H9 (cell line): ENCODE data around the gene CCDC33. TPM values are rescaled to one million over a fixed set of nuclear protein-coding genes. Genes with fewer than 3 reads are reported as not detected.

Source experiments
- DNase-seq: peaks from one replicate; pipeline ENCODE4 v3.0.0-alpha.2; 2017
- H2AFZ ChIP-seq: one replicate; pipeline ENCODE4 v1.6.1; 2013; ENCODE audit warnings: mild to moderate bottlenecking, low read length, control low read depth, moderate library complexity
- H2AK5ac ChIP-seq: 2 replicates; pipeline ENCODE4 v1.6.1; 2013; ENCODE audit warnings: low read length, control low read depth, mixed read lengths; ENCODE audit not compliant: insufficient read length
- H2BK120ac ChIP-seq: one replicate; pipeline ENCODE4 v1.6.1; 2013; ENCODE audit warnings: low read depth, mild to moderate bottlenecking, low read length, control low read depth, inconsistent platforms; ENCODE audit not compliant: poor library complexity, severe bottlenecking
- H2BK12ac ChIP-seq: 2 replicates; pipeline ENCODE4 v1.6.1; 2013; ENCODE audit warnings: low read length, control low read depth, mixed read lengths, low read depth; ENCODE audit not compliant: insufficient read length
- H2BK15ac ChIP-seq: 2 replicates; pipeline ENCODE4 v1.6.1; 2013; ENCODE audit warnings: low read depth, low read length, control low read depth
- H2BK20ac ChIP-seq: one replicate; pipeline ENCODE4 v1.6.1; 2013; ENCODE audit warnings: low read depth, mild to moderate bottlenecking, low read length, control low read depth, inconsistent platforms; ENCODE audit not compliant: poor library complexity, severe bottlenecking
- H2BK5ac ChIP-seq: 2 replicates; pipeline ENCODE4 v1.6.1; 2013; ENCODE audit warnings: low read length, control low read depth, mixed read lengths; ENCODE audit not compliant: insufficient read length
- H3K14ac ChIP-seq: 2 replicates; pipeline ENCODE4 v1.6.1; 2013; ENCODE audit warnings: low read length, control low read depth; ENCODE audit not compliant: insufficient read depth
- H3K18ac ChIP-seq: 2 replicates; pipeline ENCODE4 v1.6.1; 2013; ENCODE audit warnings: low read depth, mild to moderate bottlenecking, mixed read lengths, low read length, control low read depth; ENCODE audit not compliant: insufficient read length
- H3K23ac ChIP-seq: 2 replicates; pipeline ENCODE4 v1.6.1; 2013; ENCODE audit warnings: low read length, control low read depth, mixed read lengths, low read depth; ENCODE audit not compliant: insufficient read length
- H3K23me2 ChIP-seq: 2 replicates; pipeline ENCODE4 v1.6.1; 2013; ENCODE audit warnings: low read depth, mild to moderate bottlenecking, mixed read lengths, low read length, control low read depth; ENCODE audit not compliant: insufficient read length, poor library complexity, severe bottlenecking
- H3K27ac ChIP-seq: 2 replicates; pipeline ENCODE4 v1.5.1; 2013; ENCODE audit warnings: low read length, control low read depth, mixed read lengths, low read depth; ENCODE audit not compliant: insufficient read length
- H3K27me3 ChIP-seq: 2 replicates; pipeline ENCODE4 v1.6.1; 2013; ENCODE audit warnings: low read length, control low read depth, inconsistent platforms; ENCODE audit not compliant: insufficient read depth
- H3K4ac ChIP-seq: 2 replicates; pipeline ENCODE4 v1.6.1; 2013; ENCODE audit warnings: low read depth, mild to moderate bottlenecking, control low read depth, inconsistent platforms, low read length, moderate library complexity
- H3K4me1 ChIP-seq: 2 replicates; pipeline ENCODE4 v1.6.1; 2013; ENCODE audit warnings: low read length, control low read depth, inconsistent platforms; ENCODE audit not compliant: insufficient read depth
- H3K4me2 ChIP-seq: 2 replicates; pipeline ENCODE4 v1.6.1; 2013; ENCODE audit warnings: low read length, control low read depth, mixed read lengths; ENCODE audit not compliant: insufficient read length, insufficient read depth
- H3K56ac ChIP-seq: 2 replicates; pipeline ENCODE4 v1.6.1; 2013; ENCODE audit warnings: low read depth, mild to moderate bottlenecking, mixed read lengths, low read length, control low read depth; ENCODE audit not compliant: insufficient read length
- H3K79me1 ChIP-seq: 2 replicates; pipeline ENCODE4 v1.6.1; 2013; ENCODE audit warnings: low read depth, mild to moderate bottlenecking, moderate library complexity, low read length, control low read depth, inconsistent platforms; ENCODE audit not compliant: insufficient read depth, poor library complexity, severe bottlenecking
- H3K79me2 ChIP-seq: 2 replicates; pipeline ENCODE4 v1.6.1; 2013; ENCODE audit warnings: low read length, control low read depth, inconsistent platforms; ENCODE audit not compliant: insufficient read depth
- H3K9ac ChIP-seq: 2 replicates; pipeline ENCODE4 v1.6.1; 2013; ENCODE audit warnings: low read length, control low read depth, mixed read lengths; ENCODE audit not compliant: insufficient read length; ENCODE audit errors: extremely low read depth
- H3K9me3 ChIP-seq: one replicate; pipeline ENCODE4 v1.6.1; 2013; ENCODE audit warnings: low read depth, low read length, inconsistent platforms; ENCODE audit not compliant: control insufficient read depth
- H3T11ph ChIP-seq: one replicate; pipeline ENCODE4 v1.6.1; 2013; ENCODE audit warnings: mild to moderate bottlenecking, low read length, control low read depth, inconsistent platforms
- H4K20me1 ChIP-seq: one replicate; pipeline ENCODE4 v1.6.1; 2013; ENCODE audit not compliant: control insufficient read depth, insufficient read length, insufficient read depth
- H4K5ac ChIP-seq: 2 replicates; pipeline ENCODE4 v1.6.1; 2013; ENCODE audit warnings: low read depth, mild to moderate bottlenecking, mixed read lengths, low read length, control low read depth; ENCODE audit not compliant: insufficient read length
- H4K8ac ChIP-seq: replicated peaks from 2 replicates; pipeline ENCODE4 v1.6.1; 2013; ENCODE audit warnings: low read length, control low read depth, mixed read lengths, low read depth; ENCODE audit not compliant: insufficient read length
- H4K91ac ChIP-seq: 2 replicates; pipeline ENCODE4 v1.6.1; 2013; ENCODE audit warnings: low read depth, mild to moderate bottlenecking, moderate library complexity, mixed read lengths, low read length, control low read depth; ENCODE audit not compliant: insufficient read length
- H3K27ac Mint-ChIP-seq, 3 experiments: 2 replicates in 2 of 3; 3 replicates in 1 of 3; pipeline ENCODE4 v1.8.0; 2020 to 2021; ENCODE audit warnings: mixed read lengths in 3 of 3, mild to moderate bottlenecking in 1 of 3, moderate library complexity in 1 of 3
- H3K27me3 Mint-ChIP-seq: 2 replicates; pipeline ENCODE4 v1.8.0; 2021; ENCODE audit warnings: low read depth, mild to moderate bottlenecking, moderate library complexity, mixed read lengths
- H3K36me3 Mint-ChIP-seq, 3 experiments: 2 replicates in 2 of 3; 3 replicates in 1 of 3; pipeline ENCODE4 v1.8.0; 2020 to 2021; ENCODE audit warnings: low read depth in 3 of 3, mixed read lengths in 3 of 3; ENCODE audit not compliant: insufficient read depth in 1 of 3
- H3K4me1 Mint-ChIP-seq, 2 experiments: 2 replicates each; pipeline ENCODE4 v1.8.0; 2020; ENCODE audit warnings: mixed read lengths in 2 of 2
- H3K4me3 Mint-ChIP-seq, 2 experiments: 2 replicates in 1 of 2; 3 replicates in 1 of 2; pipeline ENCODE4 v1.8.0; 2020 to 2021; ENCODE audit warnings: mild to moderate bottlenecking in 2 of 2, mixed read lengths in 2 of 2, moderate library complexity in 1 of 2
- H3K9me3 Mint-ChIP-seq, 2 experiments: 2 replicates in 1 of 2; 3 replicates in 1 of 2; pipeline ENCODE4 v1.8.0; 2020; ENCODE audit warnings: mild to moderate bottlenecking in 2 of 2, mixed read lengths in 2 of 2, moderate library complexity in 1 of 2
- WGBS: extraction: QIAGEN DNeasy Blood & Tissue Kit; methylation state at CpG from one replicate; pipeline ENCODE4 v1.1.7; 2013; ENCODE audit warnings: missing lambda C conversion rate, low lambda C conversion rate, mixed read lengths; ENCODE audit not compliant: insufficient read length; ENCODE audit errors: extremely low coverage; 5-methylcytosine and 5-hydroxymethylcytosine counted together
- total RNA-seq: library from RNA; stranded (reverse); gene quantifications from 2 replicates; pipeline ENCODE4 v1.2.1, GENCODE V29; 2021
- TF ChIP-seq, protein P1 (sequence below): fragments of 200-600 bp; sonication (generic); conservative IDR thresholded peaks from 3 replicates; pipeline ENCODE4 v1.8.0; 2021; ENCODE audit warnings: antibody characterized with exemption, mild to moderate bottlenecking

The CCDC33 gene
- total RNA-seq, 1 experiment from 2014 or later, result 4.6 TPM

DNA sequence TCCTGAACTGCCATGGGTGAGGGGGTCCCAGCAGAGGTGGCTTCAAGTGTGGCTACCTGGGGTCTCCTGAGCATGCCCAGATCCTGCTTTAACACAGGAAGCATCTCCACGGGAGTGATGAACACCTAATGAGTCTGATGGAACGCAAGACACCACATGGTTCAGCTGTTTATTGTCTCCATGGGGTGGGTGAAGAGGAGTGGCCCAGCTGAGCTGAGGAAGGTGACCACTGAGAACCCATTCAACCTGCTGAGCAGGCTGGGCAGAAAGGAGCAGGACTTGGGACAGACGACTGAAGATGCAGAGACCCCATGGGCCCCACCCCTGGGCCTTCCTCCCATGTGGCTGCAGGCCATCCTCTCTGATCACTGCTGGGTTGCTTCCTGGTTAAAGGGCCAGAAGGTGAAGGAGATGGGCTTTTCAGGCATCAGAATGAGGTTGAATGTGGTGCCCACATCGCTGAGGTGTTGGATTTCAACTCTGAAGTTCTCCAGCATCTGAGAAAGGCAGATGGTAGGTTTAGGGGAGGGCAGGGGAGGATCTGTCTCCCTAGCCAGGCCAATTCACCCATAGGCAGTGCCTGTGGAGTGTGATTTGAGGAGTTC, 101.6 kb downstream of the CCDC33 start:
- no peak overlapping the region for H2BK120ac ChIP-seq
- H2BK20ac ChIP-seq, result no peak overlapping the region
- no peaks in the 10 kb centered on the region for H3K79me2 ChIP-seq
- H2AK5ac ChIP-seq, result no peak overlapping the region
- H3K4ac ChIP-seq, result no peak overlapping the region
- H2BK12ac ChIP-seq, result no peak overlapping the region
- no peak overlapping the region for H4K8ac ChIP-seq
- no peak overlapping the region for H3K14ac ChIP-seq
- H3K27me3 ChIP-seq, result no peaks in the 10 kb centered on the region
- H2AFZ ChIP-seq, result no peak overlapping the region
- peaks cover 23% of the 10 kb centered on the region for H3K27me3 Mint-ChIP-seq
- WGBS, result no CpG with 5 or more reads among the region's 4 CpGs
- H3K23ac ChIP-seq, result no peak overlapping the region
- no peak overlapping the region for H4K5ac ChIP-seq
- no peak overlapping the region for H4K91ac ChIP-seq
- no peak overlapping the region for H3T11ph ChIP-seq
- TF ChIP-seq, protein P1, sequence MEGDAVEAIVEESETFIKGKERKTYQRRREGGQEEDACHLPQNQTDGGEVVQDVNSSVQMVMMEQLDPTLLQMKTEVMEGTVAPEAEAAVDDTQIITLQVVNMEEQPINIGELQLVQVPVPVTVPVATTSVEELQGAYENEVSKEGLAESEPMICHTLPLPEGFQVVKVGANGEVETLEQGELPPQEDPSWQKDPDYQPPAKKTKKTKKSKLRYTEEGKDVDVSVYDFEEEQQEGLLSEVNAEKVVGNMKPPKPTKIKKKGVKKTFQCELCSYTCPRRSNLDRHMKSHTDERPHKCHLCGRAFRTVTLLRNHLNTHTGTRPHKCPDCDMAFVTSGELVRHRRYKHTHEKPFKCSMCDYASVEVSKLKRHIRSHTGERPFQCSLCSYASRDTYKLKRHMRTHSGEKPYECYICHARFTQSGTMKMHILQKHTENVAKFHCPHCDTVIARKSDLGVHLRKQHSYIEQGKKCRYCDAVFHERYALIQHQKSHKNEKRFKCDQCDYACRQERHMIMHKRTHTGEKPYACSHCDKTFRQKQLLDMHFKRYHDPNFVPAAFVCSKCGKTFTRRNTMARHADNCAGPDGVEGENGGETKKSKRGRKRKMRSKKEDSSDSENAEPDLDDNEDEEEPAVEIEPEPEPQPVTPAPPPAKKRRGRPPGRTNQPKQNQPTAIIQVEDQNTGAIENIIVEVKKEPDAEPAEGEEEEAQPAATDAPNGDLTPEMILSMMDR, result no peak
- no peak overlapping the region for H3K4me2 ChIP-seq
- no peaks in the 10 kb centered on the region; a peak in 2 of 7 replicates for H3K36me3 Mint-ChIP-seq
- H3K9me3 ChIP-seq, result no peaks in the 10 kb centered on the region
- H3K56ac ChIP-seq, result no peak overlapping the region
- no peaks in the 10 kb centered on the region for H3K4me1 Mint-ChIP-seq
- no peak overlapping the region for H3K9ac ChIP-seq
- no peak overlapping the region for H3K27ac ChIP-seq
- no peak overlapping the region for H2BK5ac ChIP-seq
- DNase-seq, result no peak
- H3K9me3 Mint-ChIP-seq, result peaks cover 0 to 6% of the 10 kb centered on the region in 2 experiments; a peak in 2 of 5 replicates
- H3K23me2 ChIP-seq, result no peaks in the 10 kb centered on the region
- no peak overlapping the region for H3K4me3 Mint-ChIP-seq
- no peak overlapping the region for H3K18ac ChIP-seq
- H3K4me1 ChIP-seq, result no peaks in the 10 kb centered on the region
- no peaks in the 10 kb centered on the region for H3K79me1 ChIP-seq
- H3K27ac Mint-ChIP-seq, result no peak overlapping the region; a peak in 1 of 7 replicates
- H4K20me1 ChIP-seq, result no peaks in the 10 kb centered on the region
- no peak overlapping the region for H2BK15ac ChIP-seq
